ENCODE measurements around the gene NTM. TPM values are rescaled to one million over a fixed set of nuclear protein-coding genes. Genes with fewer than 3 reads are reported as not detected.

NTM gene
- polyA plus RNA-seq, 1 donor from 2014 or later = 39.4 TPM

GRCh38 chr11:131790586-131790985 is 420.2 kb downstream of the NTM start:
- no peak overlapping the region for H3K9ac ChIP-seq (ENCODE audit: low read length)
- no peak overlapping the region for H3K27ac ChIP-seq (ENCODE audit: low read length)
- no peaks in the 10 kb centered on the region for H4K20me1 ChIP-seq (ENCODE audit: insufficient read depth)
- H3K36me3 ChIP-seq (ENCODE audit: insufficient read depth, low read length) = no peaks in the 10 kb centered on the region
- H3K9me2 ChIP-seq (ENCODE audit: insufficient read depth, low read length) = no peaks in the 10 kb centered on the region
- H3K9me3 ChIP-seq (ENCODE audit: low read length) = no peaks in the 10 kb centered on the region
- H2AFZ ChIP-seq (ENCODE audit: low read depth, low read length) = no peak overlapping the region
- no peaks in the 10 kb centered on the region for H3K27me3 ChIP-seq (ENCODE audit: insufficient read depth, low read depth, low read length)
- TF ChIP-seq SMC3 (conservative IDR thresholded peaks at IDR 0.05; ENCODE audit: poor library complexity) (no peak), TAF1 (IDR thresholded peaks at IDR 0.05; ENCODE audit: low read depth) (no peak)
- no peaks in the 10 kb centered on the region for H3K79me2 ChIP-seq (replicated peaks; ENCODE audit: insufficient read depth, low read length)
- H3F3A ChIP-seq (ENCODE audit: insufficient read depth, low read length, poor library complexity, severe bottlenecking) = no peaks in the 10 kb centered on the region
- no peak overlapping the region for H3K4me3 ChIP-seq (ENCODE audit: low read length)
- no peak overlapping the region for H3K4me2 ChIP-seq (ENCODE audit: low read length)

- H3K27me3 ChIP-seq (ENCODE audit: insufficient read depth, low read depth, low read length) = no peaks in the 10 kb centered on the region
- no peak overlapping the region for H3K9ac ChIP-seq (ENCODE audit: low read length)
- no peaks in the 10 kb centered on the region for H4K20me1 ChIP-seq (ENCODE audit: insufficient read depth)
- H3K36me3 ChIP-seq (ENCODE audit: insufficient read depth, low read length) = no peaks in the 10 kb centered on the region
- no peak overlapping the region for H2AFZ ChIP-seq (ENCODE audit: low read depth, low read length)
- H3K9me3 ChIP-seq (ENCODE audit: low read length) = no peaks in the 10 kb centered on the region
- no peak for TF ChIP-seq EZH2 (IDR thresholded peaks at IDR 0.05; ENCODE audit: borderline replicate concordance, insufficient read depth, low read length, poor library complexity, severe bottlenecking)
- no peak for TF ChIP-seq MXI1 (conservative IDR thresholded peaks at IDR 0.05; ENCODE audit: poor library complexity, severe bottlenecking)
- no peak for TF ChIP-seq SMC3 (conservative IDR thresholded peaks at IDR 0.05; ENCODE audit: poor library complexity)
- TF ChIP-seq RAD21 (conservative IDR thresholded peaks at IDR 0.05) = no peak
- TF ChIP-seq CTCF (IDR thresholded peaks at IDR 0.05; ENCODE audit: poor library complexity, severe bottlenecking) = no peak
- TF ChIP-seq REST (IDR thresholded peaks at IDR 0.05; ENCODE audit: borderline replicate concordance) = no peak
- TF ChIP-seq POLR2AphosphoS5 (IDR thresholded peaks at IDR 0.05) = no peak
- no peaks in the 10 kb centered on the region for H3K79me2 ChIP-seq (replicated peaks; ENCODE audit: insufficient read depth, low read length)
- no peaks in the 10 kb centered on the region for H3F3A ChIP-seq (ENCODE audit: insufficient read depth, low read length, poor library complexity, severe bottlenecking)
- no peak overlapping the region for H3K4me2 ChIP-seq (ENCODE audit: low read length)
- no peak overlapping the region for H3K4me3 ChIP-seq (ENCODE audit: low read length)
- no peaks in the 10 kb centered on the region for H3K9me2 ChIP-seq (ENCODE audit: insufficient read depth, low read length)
- no peak overlapping the region for H3K27ac ChIP-seq (ENCODE audit: low read length)
These were observed 421.8 kb downstream of the NTM start for GRCh38 chr11:131792243-131792642.

- H3K36me3 ChIP-seq (ENCODE audit: insufficient read depth, low read length) = no peaks in the 10 kb centered on the region
- H3K9ac ChIP-seq (ENCODE audit: low read length) = no peak overlapping the region
- no peaks in the 10 kb centered on the region for H4K20me1 ChIP-seq (ENCODE audit: insufficient read depth)
- H3K9me2 ChIP-seq (ENCODE audit: insufficient read depth, low read length) = no peaks in the 10 kb centered on the region
- peak overlapping the region; percentile 8 for H3K27ac ChIP-seq (ENCODE audit: low read length)
- no peak overlapping the region for H3K4me3 ChIP-seq (ENCODE audit: low read length)
- H3K27me3 ChIP-seq (ENCODE audit: insufficient read depth, low read depth, low read length) = no peaks in the 10 kb centered on the region
- H3K4me2 ChIP-seq (ENCODE audit: low read length) = no peak overlapping the region
- no peaks in the 10 kb centered on the region for H3F3A ChIP-seq (ENCODE audit: insufficient read depth, low read length, poor library complexity, severe bottlenecking)
- no peak for TF ChIP-seq TAF1 (IDR thresholded peaks at IDR 0.05; ENCODE audit: low read depth)
- no peak for TF ChIP-seq SMC3 (conservative IDR thresholded peaks at IDR 0.05; ENCODE audit: poor library complexity)
- TF ChIP-seq REST (IDR thresholded peaks at IDR 0.05; ENCODE audit: borderline replicate concordance) = no peak
- TF ChIP-seq CTCF (IDR thresholded peaks at IDR 0.05; ENCODE audit: poor library complexity, severe bottlenecking) = no peak
- TF ChIP-seq MXI1 (conservative IDR thresholded peaks at IDR 0.05; ENCODE audit: poor library complexity, severe bottlenecking) = no peak
- TF ChIP-seq EZH2 (IDR thresholded peaks at IDR 0.05; ENCODE audit: borderline replicate concordance, insufficient read depth, low read length, poor library complexity, severe bottlenecking) = no peak
- no peaks in the 10 kb centered on the region for H3K9me3 ChIP-seq (ENCODE audit: low read length)
- no peak overlapping the region for H2AFZ ChIP-seq (ENCODE audit: low read depth, low read length)
- no peaks in the 10 kb centered on the region for H3K79me2 ChIP-seq (replicated peaks; ENCODE audit: insufficient read depth, low read length)
These were observed 425.7 kb downstream of the NTM start for GRCh38 chr11:131796089-131796488.

All from neural cell (in vitro differentiated cells).